K562 (cell line): ENCODE data around the gene ACSL5. TPM values are rescaled to one million over a fixed set of nuclear protein-coding genes. Genes with fewer than 3 reads are reported as not detected.
"Not testable (repeated sequence)": the region's sequence is repeated elsewhere in the genome, so short reads cannot be mapped to it uniquely, and the experiment has no call there.

Experiments
- ATAC-seq: fragments of 200-7000 bp; cut with Tn5 transposase; 3 replicates; pipeline ENCODE4 v1.9.1; 2020; ENCODE audit warnings: moderate library complexity
- BruUV-seq: library from RNA; stranded (reverse); fragments of 400-500 nt; replicated peaks from 2 replicates; lab custom pipeline; 2021; lab: Mats Ljungman, UMichigan
- CTCF ChIA-PET: fragments of 300-600 bp; formaldehyde crosslinking; extraction: SDS; loops from one replicate; lab custom pipeline; 2021; ENCODE audit warnings: low intra/inter-chr PET ratio; lab: Yijun Ruan, JAX
- POLR2A ChIA-PET: fragments of 300-600, 350-650 bp; sonication (Branson Sonifier 250); formaldehyde crosslinking; extraction: SDS; loops from one replicate; lab custom pipeline; 2021; ENCODE audit warnings: antibody characterized with exemption, inconsistent platforms; lab: Yijun Ruan, JAX
- DNase-seq, 4 experiments: peaks; one replicate each; pipeline versions ENCODE4 v3.0.0 to v3.0.0-alpha.2; 2011 to 2018; ENCODE audit warnings: low spot score in 3 of 4, mixed read lengths in 3 of 4; ENCODE audit errors: extremely low read depth in 1 of 4
- FAIRE-seq: peaks from 2 replicates; lab custom pipeline; 2011; peaks lifted over from hg19 to GRCh38; lab: Jason Lieb, UNC
- H2AFZ ChIP-seq: 2 replicates; pipeline ENCODE4 v1.6.0; 2011; ENCODE audit warnings: low read depth, low read length, control low read depth, inconsistent platforms
- H3K27ac ChIP-seq: fragments of 200-600 bp; 3 replicates; pipeline ENCODE4 v1.8.0; 2011; ENCODE audit warnings: low read depth, mild to moderate bottlenecking, control low read depth, inconsistent platforms, low read length, moderate library complexity, mixed read lengths; ENCODE audit errors: extremely low read depth
- H3K27me3 ChIP-seq, 2 experiments: fragments of 300-600 bp in 1 of 2; 2 replicates in 1 of 2; 3 replicates in 1 of 2; pipeline versions ENCODE4 v1.6.0 to v1.8.0; 2011; ENCODE audit warnings: inconsistent platforms in 2 of 2, low read length in 2 of 2, mild to moderate bottlenecking in 1 of 2, mixed read lengths in 1 of 2, moderate library complexity in 1 of 2; ENCODE audit not compliant: control insufficient read depth in 2 of 2, insufficient read depth in 2 of 2
- H3K36me3 ChIP-seq: fragments of 300-600 bp; 3 replicates; pipeline ENCODE4 v1.8.0; 2011; ENCODE audit warnings: mild to moderate bottlenecking, low read length, inconsistent platforms; ENCODE audit not compliant: control insufficient read depth, insufficient read depth
- H3K4me1 ChIP-seq, 2 experiments: fragments of 200-600 bp in 1 of 2; replicated peaks in 1 of 2; 2 replicates in 1 of 2; 3 replicates in 1 of 2; pipeline versions ENCODE4 v1.5.1 to v1.8.0; 2011; ENCODE audit warnings: inconsistent platforms in 2 of 2, low read length in 2 of 2, mild to moderate bottlenecking in 1 of 2, mixed read lengths in 1 of 2, moderate library complexity in 1 of 2; ENCODE audit not compliant: control insufficient read depth in 2 of 2, insufficient read depth in 2 of 2
- H3K4me2 ChIP-seq: 2 replicates; pipeline ENCODE4 v1.6.1; 2011; ENCODE audit warnings: low read length, control low read depth, inconsistent platforms, mixed read lengths; ENCODE audit not compliant: insufficient read depth
- H3K4me3 ChIP-seq: fragments of 200-600 bp; sonication (generic), shearing (Covaris generic); 2 replicates; pipeline ENCODE4 v1.5.1; 2016; ENCODE audit warnings: control low read depth, inconsistent platforms
- H3K79me2 ChIP-seq: fragments of 200-600 bp; 3 replicates; pipeline ENCODE4 v1.8.0; 2011; ENCODE audit warnings: low read length, inconsistent platforms; ENCODE audit not compliant: control insufficient read depth, insufficient read depth
- H3K9ac ChIP-seq, 2 experiments: 2 replicates each; pipeline versions ENCODE4 v1.6.0 to v1.6.1; 2011; ENCODE audit warnings: low read depth in 2 of 2, low read length in 2 of 2, control low read depth in 1 of 2, inconsistent platforms in 1 of 2, mild to moderate bottlenecking in 1 of 2, mixed read lengths in 1 of 2; ENCODE audit not compliant: insufficient read depth in 1 of 2
- H3K9me1 ChIP-seq: one replicate; pipeline ENCODE4 v1.6.0; 2011; ENCODE audit warnings: inconsistent platforms, mild to moderate bottlenecking, low read length, moderate library complexity; ENCODE audit not compliant: control insufficient read depth, insufficient read depth
- H3K9me3 ChIP-seq: replicated peaks from 2 replicates; pipeline ENCODE4 v1.5.1; 2011; ENCODE audit warnings: low read depth, low read length, inconsistent platforms; ENCODE audit not compliant: control insufficient read depth, insufficient read depth
- H4K20me1 ChIP-seq: replicated peaks from 2 replicates; pipeline ENCODE4 v1.6.1; 2011; ENCODE audit warnings: low read length, inconsistent platforms, mixed read lengths; ENCODE audit not compliant: control insufficient read depth, insufficient read depth
- DMBX1 ChIP-seq: fragments of 250-450 bp; sonication (Bioruptor Pico); IDR thresholded peaks from 2 replicates; pipeline ENCODE4 v1.8.0; 2022; ENCODE audit warnings: inconsistent platforms, mild to moderate bottlenecking, moderate library complexity, borderline replicate concordance
- NFXL1 ChIP-seq: fragments of 450-650 bp; formaldehyde crosslinking; IDR thresholded peaks from 2 replicates; pipeline ENCODE4 v1.4.0; 2021; ENCODE audit warnings: mild to moderate bottlenecking
- U2AF1 ChIP-seq: fragments of 200-400 bp; formaldehyde crosslinking; optimal IDR thresholded peaks from 2 replicates; pipeline ENCODE3; 2017; ENCODE audit warnings: mild to moderate bottlenecking, low read depth, low read length, moderate library complexity
- WGBS: fragments of 100-300 bp; shearing (Covaris generic); methylation state at CpG from one replicate; pipeline ENCODE4 v1.1.6; 2016; ENCODE audit warnings: low coverage, mixed read lengths; ENCODE audit not compliant: insufficient coverage; ENCODE audit errors: missing lambda C conversion rate; 5-methylcytosine and 5-hydroxymethylcytosine counted together
- in situ Hi-C: fragments of 300-500 bp; cut with MboI; formaldehyde crosslinking; loops from 4 replicates; pipeline ENCODE4 v1.15.0; 2018; ENCODE audit warnings: inconsistent platforms, mixed read lengths
- intact Hi-C: fragments of 100-400 bp; cut with micrococcal nuclease; formaldehyde crosslinking; loops from 2 replicates; pipeline ENCODE4 v1.14.2; 2022
- polyA plus RNA-seq, 8 experiments: library from polyadenylated mRNA; depleted of rRNA in 4 of 8; stranded (reverse) in 5 of 8; unstranded in 3 of 8; fragments of >200 nt; fragmentation: Nextera tagmentation in 2 of 8; fragmentation: Illumina TruSeq in 1 of 8; extraction: Ambion mirVana in 2 of 8; extraction: Trizol in 1 of 8; gene quantifications; 2 replicates each; pipeline versions ENCODE4 v1.2.1 to v1.2.3, GENCODE V29; 2011 to 2014; ENCODE audit warnings: inconsistent platforms in 1 of 8, missing spikeins in 1 of 8
- total RNA-seq, 7 experiments: library from RNA; depleted of rRNA in 6 of 7; stranded (reverse); fragments of >200 nt in 6 of 7; fragmentation: Illumina TruSeq in 2 of 7; extraction: Trizol in 2 of 7; gene quantifications; 2 replicates each; pipeline versions ENCODE4 v1.2.1 to v1.2.3, GENCODE V29; 2011 to 2021; ENCODE audit warnings: low replicate concordance in 1 of 7
- TF ChIP-seq, protein P1 (sequence below): fragments of 450-650 bp; IDR thresholded peaks from 2 replicates; pipeline ENCODE4 v1.6.1; 2016; ENCODE audit warnings: missing biosample characterization, missing genetic modification characterization

Gene ACSL5
- total and polyA plus RNA-seq, 9 of the 15 experiments (the other 6 are each of a cell fraction or from before 2014, with no cell fraction given) = 0.19 to 1.4 (median 0.55) TPM

DNA sequence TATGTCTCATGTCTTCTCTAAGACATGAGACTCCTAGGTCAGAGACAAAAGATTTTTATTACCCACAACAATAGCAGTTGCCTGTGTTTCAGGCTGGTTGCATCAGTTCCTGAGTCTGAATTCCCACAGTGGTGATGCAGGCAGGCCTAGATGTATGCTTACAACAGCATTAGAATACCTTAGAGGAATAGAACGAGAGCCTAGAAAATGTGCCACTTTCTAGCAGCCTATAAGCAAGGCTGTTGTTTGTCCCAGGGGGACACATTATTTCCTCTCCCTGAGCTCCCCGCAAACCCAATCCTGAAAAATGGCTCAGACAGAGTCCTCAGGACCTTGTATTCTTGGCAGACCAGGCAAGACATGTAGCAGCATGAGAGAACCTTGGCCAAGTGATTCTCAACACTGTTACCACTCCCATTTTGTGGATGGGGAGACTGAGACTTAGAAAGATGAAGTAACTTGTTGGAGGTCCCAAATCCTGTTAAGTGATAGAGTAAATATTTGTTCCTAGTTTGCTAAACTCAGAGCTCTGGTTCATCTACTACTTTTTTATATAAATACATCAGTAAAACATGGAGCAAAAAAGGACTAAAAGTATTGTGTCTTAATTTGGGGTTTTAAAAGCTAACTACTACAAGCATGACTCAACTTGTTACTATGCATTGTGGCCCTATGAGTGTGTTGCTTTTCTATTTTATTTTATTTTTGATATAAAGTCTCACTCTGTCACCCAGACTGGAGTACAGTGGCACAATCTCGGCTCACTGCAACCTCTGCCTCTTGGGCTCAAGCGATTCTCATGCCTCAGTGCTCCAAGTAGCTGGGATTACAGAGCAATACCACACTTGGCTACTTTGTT lies 87.3 kb downstream of the ACSL5 start (continued):
- TF ChIP-seq, protein P1, sequence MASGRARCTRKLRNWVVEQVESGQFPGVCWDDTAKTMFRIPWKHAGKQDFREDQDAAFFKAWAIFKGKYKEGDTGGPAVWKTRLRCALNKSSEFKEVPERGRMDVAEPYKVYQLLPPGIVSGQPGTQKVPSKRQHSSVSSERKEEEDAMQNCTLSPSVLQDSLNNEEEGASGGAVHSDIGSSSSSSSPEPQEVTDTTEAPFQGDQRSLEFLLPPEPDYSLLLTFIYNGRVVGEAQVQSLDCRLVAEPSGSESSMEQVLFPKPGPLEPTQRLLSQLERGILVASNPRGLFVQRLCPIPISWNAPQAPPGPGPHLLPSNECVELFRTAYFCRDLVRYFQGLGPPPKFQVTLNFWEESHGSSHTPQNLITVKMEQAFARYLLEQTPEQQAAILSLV = peak; percentile 76
- TF ChIP-seq NFXL1 (CRISPR knock-in tag) (peak; percentile 52; the same call in 1 of the 2 replicates), U2AF1 (no peak), DMBX1 (peak; percentile 87; the same call in 1 of the 2 replicates)
- TF ChIP-seq, all 486 proteins: peak for 25

DNA sequence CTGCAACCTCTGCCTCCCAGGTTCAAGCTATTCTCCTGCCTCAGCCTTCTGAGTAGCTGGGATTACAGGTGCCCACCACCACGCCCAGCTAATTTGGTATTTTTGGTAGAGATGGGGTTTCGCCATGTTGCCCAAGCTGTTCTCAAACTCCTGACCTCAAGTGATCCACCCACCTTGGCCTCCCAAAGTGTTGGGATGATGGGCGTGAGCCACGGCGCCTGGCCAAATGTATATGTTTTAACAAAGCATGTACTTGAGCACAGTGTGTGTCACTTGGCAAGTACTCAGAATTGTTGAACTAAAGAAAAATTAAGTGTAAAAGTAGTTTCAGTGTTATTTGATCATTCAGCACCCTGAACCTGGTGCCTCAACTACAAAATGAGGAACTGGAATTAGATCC lies 90.2 kb downstream of the ACSL5 start:
- H3K4me3 ChIP-seq, H3K9me3 ChIP-seq, H3K9me1 ChIP-seq, H3K9ac ChIP-seq, BruUV-seq, H4K20me1 ChIP-seq, DNase-seq, H3K27me3 ChIP-seq, ATAC-seq, POLR2A ChIA-PET, in situ Hi-C loops, intact Hi-C loops, H3K79me2 ChIP-seq, H2AFZ ChIP-seq, H3K27ac ChIP-seq, FAIRE-seq, H3K4me1 ChIP-seq, CTCF ChIA-PET, H3K4me2 ChIP-seq: not testable (repeated sequence)
- 98% methylated on average over 5 of the region's 5 CpGs for WGBS
- H3K36me3 ChIP-seq = peaks cover 27% of the 10 kb centered on the region; the same call in 2 of the 3 replicates
